Endothelial cell of umbilical vein (primary cell): ENCODE results near the gene ELMO1. TPM values are rescaled to one million over a fixed set of nuclear protein-coding genes. Genes with fewer than 3 reads are reported as not detected.
A peak's percentile ranks its signal among the peaks of the same experiment; 100 is the strongest.

ENCODE experiments used
- BruUV-seq: library from RNA; stranded (reverse); fragments of 400-500 nt; replicated peaks from 2 replicates; lab custom pipeline; 2021; lab: Mats Ljungman, UMichigan
- CTCF ChIA-PET: fragments of 300-600, 350-600 bp; sonication (Branson Sonifier 250); formaldehyde crosslinking; loops from one replicate; lab custom pipeline; 2021; ENCODE audit warnings: antibody characterized with exemption, inconsistent platforms; lab: Charles Lee
- POLR2A ChIA-PET: fragments of 300-600, 350-600 bp; sonication (Branson Sonifier 250); formaldehyde crosslinking; loops from one replicate; lab custom pipeline; 2021; ENCODE audit warnings: antibody characterized with exemption, inconsistent platforms; lab: Charles Lee
- DNase-seq: peaks from one replicate; pipeline ENCODE4 v3.0.0-alpha.2; 2011; ENCODE audit warnings: low read depth, low spot score
- FAIRE-seq: peaks from 2 replicates; lab custom pipeline; 2011; peaks lifted over from hg19 to GRCh38; lab: Jason Lieb, UNC
- H2AFZ ChIP-seq: 2 replicates; pipeline ENCODE4 v1.6.0; 2012; ENCODE audit warnings: low read depth, low read length, control low read depth, inconsistent platforms
- H3K27ac ChIP-seq: 2 replicates; pipeline ENCODE4 v1.5.1; 2011; ENCODE audit warnings: low read depth, mild to moderate bottlenecking, control low read depth, low read length, moderate library complexity; ENCODE audit not compliant: insufficient read depth
- H3K27me3 ChIP-seq, 2 experiments: 2 replicates each; pipeline versions ENCODE4 v1.6.0 to v1.6.1; 2011; ENCODE audit warnings: low read length in 2 of 2, mixed read lengths in 1 of 2; ENCODE audit not compliant: control insufficient read depth in 2 of 2, insufficient read depth in 2 of 2
- H3K36me3 ChIP-seq, 2 experiments: 2 replicates in 1 of 2; 3 replicates in 1 of 2; pipeline ENCODE4 v1.5.1; 2011; ENCODE audit warnings: low read length in 2 of 2, mild to moderate bottlenecking in 1 of 2, moderate library complexity in 1 of 2; ENCODE audit not compliant: control insufficient read depth in 2 of 2, insufficient read depth in 2 of 2; ENCODE audit errors: extremely low read depth in 1 of 2
- H3K4me1 ChIP-seq: 3 replicates; pipeline ENCODE4 v1.5.1; 2011; ENCODE audit warnings: mild to moderate bottlenecking, low read length; ENCODE audit not compliant: control insufficient read depth, insufficient read depth; ENCODE audit errors: extremely low read depth
- H3K4me2 ChIP-seq: 2 replicates; pipeline ENCODE4 v1.6.1; 2011; ENCODE audit warnings: low read length, control low read depth, mixed read lengths; ENCODE audit not compliant: insufficient read depth
- H3K4me3 ChIP-seq, 3 experiments: fragments of 200-600 bp in 1 of 3; sonication (generic), shearing (Covaris generic) in 1 of 3; replicated peaks in 1 of 3; 2 replicates each; pipeline ENCODE4 v1.5.1; 2011 to 2016; ENCODE audit warnings: control low read depth in 3 of 3, low read length in 3 of 3, mild to moderate bottlenecking in 2 of 3, inconsistent platforms in 1 of 3, low read depth in 1 of 3, moderate library complexity in 1 of 3; ENCODE audit not compliant: insufficient read depth in 1 of 3
- H3K79me2 ChIP-seq: 2 replicates; pipeline ENCODE4 v1.6.0; 2012; ENCODE audit warnings: low read length, inconsistent platforms; ENCODE audit not compliant: control insufficient read depth, insufficient read depth
- H3K9ac ChIP-seq: replicated peaks from 2 replicates; pipeline ENCODE3; 2011; ENCODE audit warnings: low read length, control low read depth; ENCODE audit not compliant: insufficient read depth; ENCODE audit errors: extremely low read depth
- H3K9me1 ChIP-seq: replicated peaks from 3 replicates; pipeline ENCODE4 v1.6.0; 2011; ENCODE audit warnings: mild to moderate bottlenecking, low read length; ENCODE audit not compliant: control insufficient read depth, insufficient read depth; ENCODE audit errors: extremely low read depth
- H3K9me3 ChIP-seq: replicated peaks from 2 replicates; pipeline ENCODE4 v1.5.1; 2012; ENCODE audit warnings: low read length, inconsistent platforms; ENCODE audit not compliant: control insufficient read depth, insufficient read depth
- H4K20me1 ChIP-seq: replicated peaks from 2 replicates; pipeline ENCODE3; 2011; ENCODE audit warnings: mild to moderate bottlenecking, low read length; ENCODE audit not compliant: control insufficient read depth, insufficient read depth; ENCODE audit errors: extremely low read depth
- EZH2 ChIP-seq: IDR thresholded peaks from 2 replicates; pipeline ENCODE4 v1.6.1; 2012; ENCODE audit warnings: borderline replicate concordance, low read depth, mild to moderate bottlenecking, moderate library complexity, low read length, inconsistent platforms; ENCODE audit not compliant: severe bottlenecking
- FOS ChIP-seq: IDR thresholded peaks from 2 replicates; pipeline ENCODE4 v1.6.1; 2011; ENCODE audit warnings: mild to moderate bottlenecking, low read length, moderate library complexity, borderline replicate concordance; ENCODE audit not compliant: insufficient read depth
- JUN ChIP-seq: IDR thresholded peaks from 2 replicates; pipeline ENCODE4 v1.6.1; 2011; ENCODE audit warnings: borderline replicate concordance, low read depth; ENCODE audit not compliant: insufficient read length, insufficient read depth
- dilution Hi-C: fragments of 300-500 bp; cut with MboI; formaldehyde crosslinking; loops from one replicate; pipeline ENCODE4 v1.15.0; 2019; ENCODE audit warnings: low sequenced_read_pairs; ENCODE audit not compliant: extremely low pct_ligation_motif_present
- intact Hi-C: fragments of 100-400 bp; cut with micrococcal nuclease; formaldehyde crosslinking; loops from one replicate; pipeline ENCODE4 v1.10.0; 2022
- polyA plus RNA-seq, 4 experiments: library from polyadenylated mRNA; depleted of rRNA in 3 of 4; stranded (reverse) in 3 of 4; unstranded in 1 of 4; fragments of >200 nt; gene quantifications; 2 replicates each; pipeline versions ENCODE4 v1.2.1 to v1.2.3, GENCODE V29; 2011 to 2012; ENCODE audit warnings: missing spikeins in 1 of 4
- total RNA-seq: library from RNA; stranded (reverse); gene quantifications from 2 replicates; pipeline ENCODE4 v1.2.3, GENCODE V29; 2021

ELMO1 gene
- total and polyA plus RNA-seq, 2 donors (not counting 3 experiments of a cell fraction or from before 2014, with no cell fraction given), result 17.0 to 30.6 TPM

- no peak overlapping the region for H2AFZ ChIP-seq
- no peak for FAIRE-seq
- H3K27ac ChIP-seq, result no peak overlapping the region
- no peak overlapping the region for H3K4me2 ChIP-seq
- CTCF ChIA-PET, result interaction anchor here (1.3 to 1.8 kb wide), 3 partner anchors 15 to 142 kb away, joined by 3 to 5 read pairs (median 4); no protein-coding TSS in a partner anchor
- intact Hi-C loops, result no loop called here
- H3K9me1 ChIP-seq, result no peaks in the 10 kb centered on the region
- H3K4me1 ChIP-seq, result peaks cover 1% of the 10 kb centered on the region
- POLR2A ChIA-PET, result no interaction called here
- H3K36me3 ChIP-seq, result no peaks in the 10 kb centered on the region
- H3K9ac ChIP-seq, result no peak overlapping the region
- BruUV-seq, result no TSS peak
- no peak for DNase-seq
- H3K27me3 ChIP-seq, result no peaks in the 10 kb centered on the region
- H3K79me2 ChIP-seq, result no peaks in the 10 kb centered on the region
- dilution Hi-C loops, result no loop called here
- no peaks in the 10 kb centered on the region for H4K20me1 ChIP-seq
- no peaks in the 10 kb centered on the region for H3K9me3 ChIP-seq
- no peak overlapping the region for H3K4me3 ChIP-seq
- no peak for TF ChIP-seq JUN
Measured at GRCh38 chr7:37056234-37056912, 392.3 kb downstream of the ELMO1 start.

GRCh38 chr7:37054624-37055241 is 393.9 kb downstream of the ELMO1 start:
- FAIRE-seq (no peak), DNase-seq (peak; percentile 42)
- POLR2A ChIA-PET, result no interaction called here
- Histone ChIP-seq H3K36me3 (no peaks in the 10 kb centered on the region), H3K79me2 (no peaks in the 10 kb centered on the region), H3K27me3 (no peaks in the 10 kb centered on the region), H3K4me2 (no peak overlapping the region), H3K27ac (no peak overlapping the region), H4K20me1 (no peaks in the 10 kb centered on the region), H2AFZ (no peak overlapping the region), H3K9ac (no peak overlapping the region), H3K4me1 (peaks cover 11% of the 10 kb centered on the region), H3K4me3 (no peak overlapping the region), H3K9me1 (no peaks in the 10 kb centered on the region), H3K9me3 (no peaks in the 10 kb centered on the region)
- CTCF ChIA-PET, result interaction anchor here (0.8 to 1.8 kb wide), 5 partner anchors 11 to 144 kb away, joined by 3 to 5 read pairs (median 3); no protein-coding TSS in a partner anchor
- TF ChIP-seq EZH2 (no peak), FOS (peak; percentile 42)
- intact Hi-C loops (no loop called here), dilution Hi-C loops (no loop called here)
- BruUV-seq, result no TSS peak
